K562 (cell line): Measurements from ENCODE around the gene TOMM40L. TPM values are rescaled to one million over a fixed set of nuclear protein-coding genes. Genes with fewer than 3 reads are reported as not detected.

Experiments
- ARNT ChIP-seq, 2 experiments: fragments of 450-650 bp; IDR thresholded peaks; 2 replicates each; pipeline ENCODE4 v1.6.1; 2016; ENCODE audit warnings: mild to moderate bottlenecking in 1 of 2
- ATF4 ChIP-seq: fragments of 450-650 bp; formaldehyde crosslinking; IDR thresholded peaks from 2 replicates; pipeline ENCODE4 v1.4.0; 2022; ENCODE audit warnings: mild to moderate bottlenecking, moderate library complexity
- CBX3 ChIP-seq, 2 experiments: IDR thresholded peaks; 1 replicate in 1 of 2; 2 replicates in 1 of 2; pipeline ENCODE4 v1.6.1; 2012; ENCODE audit warnings: inconsistent platforms in 2 of 2, low read length in 2 of 2, borderline replicate concordance in 1 of 2, control low read depth in 1 of 2
- CXXC5 ChIP-seq: fragments of 250-450 bp; sonication (Bioruptor Pico); IDR thresholded peaks from 2 replicates; pipeline ENCODE4 v1.8.0; 2022; ENCODE audit warnings: inconsistent platforms, mild to moderate bottlenecking, moderate library complexity
- DNMT1 ChIP-seq: fragments of 450-650 bp; IDR thresholded peaks from 2 replicates; pipeline ENCODE4 v1.6.1; 2016; ENCODE audit warnings: antibody characterized with exemption, mild to moderate bottlenecking
- E2F3 ChIP-seq: fragments of 250-450 bp; sonication (Bioruptor Pico); IDR thresholded peaks from 2 replicates; pipeline ENCODE4 v1.4.0; 2020; ENCODE audit warnings: mild to moderate bottlenecking
- FOXK1 ChIP-seq: sonication (generic); formaldehyde crosslinking; IDR thresholded peaks from 2 replicates; pipeline ENCODE4 v1.8.0; 2022; ENCODE audit warnings: missing genetic modification reagents, mild to moderate bottlenecking, borderline replicate concordance
- HNRNPL ChIP-seq: fragments of 200-400 bp; formaldehyde crosslinking; IDR thresholded peaks from 2 replicates; pipeline ENCODE4 v1.6.1; 2017; ENCODE audit warnings: low read depth, mild to moderate bottlenecking, low read length
- KDM4B ChIP-seq, 2 experiments: fragments of 450-650 bp in 1 of 2; sonication (generic) in 1 of 2; IDR thresholded peaks; 2 replicates each; pipeline ENCODE4 v1.6.1; 2016 to 2017; ENCODE audit warnings: borderline replicate concordance in 2 of 2, antibody characterized with exemption in 1 of 2, low read depth in 1 of 2, mild to moderate bottlenecking in 1 of 2
- MAFF ChIP-seq: IDR thresholded peaks from 2 replicates; pipeline ENCODE4 v1.6.1; 2012; ENCODE audit warnings: low read length, improper control_type of control experiment
- MEF2A ChIP-seq: IDR thresholded peaks from 2 replicates; pipeline ENCODE4 v1.6.1; 2011; ENCODE audit warnings: low read depth, mild to moderate bottlenecking, low read length, moderate library complexity; ENCODE audit not compliant: control insufficient read depth
- NFRKB ChIP-seq: fragments of 450-650 bp; IDR thresholded peaks from 2 replicates; pipeline ENCODE4 v1.6.1; 2016; ENCODE audit warnings: low read depth
- POLR2AphosphoS2 ChIP-seq: IDR thresholded peaks from 2 replicates; pipeline ENCODE4 v1.6.1; 2012; ENCODE audit warnings: low read length, improper control_type of control experiment
- RBM34 ChIP-seq: fragments of 200-400 bp; formaldehyde crosslinking; IDR thresholded peaks from 2 replicates; pipeline ENCODE4 v1.6.1; 2018; ENCODE audit warnings: low read length, borderline replicate concordance; ENCODE audit not compliant: insufficient read depth
- SAFB ChIP-seq: fragments of 200-400 bp; formaldehyde crosslinking; IDR thresholded peaks from 2 replicates; pipeline ENCODE4 v1.6.1; 2017; ENCODE audit warnings: low read depth, low read length, borderline replicate concordance
- SETDB1 ChIP-seq: IDR thresholded peaks from one replicate; pipeline ENCODE4 v1.6.1; 2012; ENCODE audit warnings: low read length, control low read depth, inconsistent platforms
- SIN3B ChIP-seq: fragments of 450-650 bp; IDR thresholded peaks from 2 replicates; pipeline ENCODE4 v1.6.1; 2017; ENCODE audit warnings: low read depth, mild to moderate bottlenecking, moderate library complexity
- STAT6 ChIP-seq: sonication (generic); formaldehyde crosslinking; IDR thresholded peaks from 2 replicates; pipeline ENCODE4 v1.8.1; 2023; ENCODE audit warnings: mild to moderate bottlenecking, missing genetic modification reagents
- TAF9B ChIP-seq: fragments of 450-650 bp; IDR thresholded peaks from 2 replicates; pipeline ENCODE4 v1.6.1; 2018; ENCODE audit warnings: mild to moderate bottlenecking; ENCODE audit not compliant: partially characterized antibody
- YY1 ChIP-seq, 3 experiments: IDR thresholded peaks; 2 replicates each; pipeline ENCODE4 v1.6.1; 2011; ENCODE audit warnings: low read length in 2 of 3, mild to moderate bottlenecking in 2 of 3, moderate library complexity in 2 of 3, borderline replicate concordance in 1 of 3, control low read depth in 1 of 3, low read depth in 1 of 3; ENCODE audit not compliant: insufficient read depth in 3 of 3, insufficient replicate concordance in 2 of 3, control insufficient read depth in 1 of 3, insufficient read length in 1 of 3; ENCODE audit errors: extremely low read depth in 1 of 3
- ZBTB8A ChIP-seq: fragments of 450-650 bp; IDR thresholded peaks from 2 replicates; pipeline ENCODE4 v1.6.1; 2018; ENCODE audit warnings: mild to moderate bottlenecking, moderate library complexity; ENCODE audit not compliant: partially characterized antibody
- ZC3H8 ChIP-seq: fragments of 450-650 bp; IDR thresholded peaks from 2 replicates; pipeline ENCODE4 v1.6.1; 2017
- ZNF239 ChIP-seq: fragments of 250-450 bp; sonication (Bioruptor Pico); IDR thresholded peaks from 2 replicates; pipeline ENCODE4 v1.4.0; 2020; ENCODE audit warnings: mild to moderate bottlenecking
- ZNF354B ChIP-seq: fragments of 250-450 bp; sonication (Bioruptor Pico); IDR thresholded peaks from 2 replicates; pipeline ENCODE4 v1.4.0; 2020
- ZNF696 ChIP-seq: fragments of 250-450 bp; sonication (Bioruptor Pico); conservative IDR thresholded peaks from 2 replicates; pipeline ENCODE4 v1.4.0; 2020; ENCODE audit warnings: mild to moderate bottlenecking, moderate library complexity
- ZNF717 ChIP-seq: fragments of 250-450 bp; sonication (Bioruptor Pico); IDR thresholded peaks from 2 replicates; pipeline ENCODE4 v1.5.0; 2021
- ZNF780A ChIP-seq: fragments of 250-450 bp; sonication (Bioruptor Pico); IDR thresholded peaks from 2 replicates; pipeline ENCODE4 v1.5.0; 2021; ENCODE audit warnings: mild to moderate bottlenecking
- polyA plus RNA-seq, 8 experiments: library from polyadenylated mRNA; depleted of rRNA in 4 of 8; stranded (reverse) in 5 of 8; unstranded in 3 of 8; fragments of >200 nt; fragmentation: Nextera tagmentation in 2 of 8; fragmentation: Illumina TruSeq in 1 of 8; extraction: Ambion mirVana in 2 of 8; extraction: Trizol in 1 of 8; gene quantifications; 2 replicates each; pipeline versions ENCODE4 v1.2.1 to v1.2.3, GENCODE V29; 2011 to 2014; ENCODE audit warnings: inconsistent platforms in 1 of 8, missing spikeins in 1 of 8
- total RNA-seq, 7 experiments: library from RNA; depleted of rRNA in 6 of 7; stranded (reverse); fragments of >200 nt in 6 of 7; fragmentation: Illumina TruSeq in 2 of 7; extraction: Trizol in 2 of 7; gene quantifications; 2 replicates each; pipeline versions ENCODE4 v1.2.1 to v1.2.3, GENCODE V29; 2011 to 2021; ENCODE audit warnings: low replicate concordance in 1 of 7

Gene TOMM40L
- total and polyA plus RNA-seq, 9 of the 15 experiments (the other 6 are each of a cell fraction or from before 2014, with no cell fraction given): 9.6 to 33.6 (median 25.2) TPM

GRCh38 chr1:161201836-161202712, 23.8 kb upstream of the TOMM40L start, which contains the start of gene NDUFS2 (continued):
- TF ChIP-seq CXXC5 (CRISPR knock-in tag): peak; percentile 87
- 0 out of 2 replicates have a peak, but pooled peaks have one; percentile 34 for TF ChIP-seq ZNF239
- peak; percentile 99 to 100 (median 100) for TF ChIP-seq YY1 (IDR thresholded peaks at IDR 0.05; ENCODE audit: borderline replicate concordance in 1 of 3, control insufficient read depth in 1 of 3, extremely low read depth in 1 of 3, insufficient read depth in 3 of 3, insufficient read length in 1 of 3, insufficient replicate concordance in 2 of 3, low read depth in 1 of 3, low read length in 2 of 3)
- TF ChIP-seq ZC3H8: no peak
- TF ChIP-seq E2F3 (CRISPR knock-in tag): peak; percentile 70; the same call in 1 of the 2 replicates
- no peak for TF ChIP-seq ZNF717 (CRISPR knock-in tag)
- TF ChIP-seq STAT6 (CRISPR knock-in tag): no peak
- TF ChIP-seq ZNF696: no peak
- no peak for TF ChIP-seq SAFB
- TF ChIP-seq MEF2A: no peak
- peak in 1 of 2 experiments; percentile 76; a peak in 1 of 4 replicates for TF ChIP-seq KDM4B (IDR thresholded peaks at IDR 0.05; ENCODE audit: borderline replicate concordance in 2 of 2, low read depth in 1 of 2)
- TF ChIP-seq MAFF: no peak
- no peak; the same call in 1 of the 2 replicates for TF ChIP-seq ATF4 (CRISPR knock-in tag)
- TF ChIP-seq DNMT1: 0 out of 2 replicates have a peak, but pooled peaks have one; percentile 75
- TF ChIP-seq ARNT (IDR thresholded peaks at IDR 0.05): no peak
- TF ChIP-seq HNRNPL: no peak
- TF ChIP-seq ZNF354B: no peak
- no peak for TF ChIP-seq ZNF780A
- TF ChIP-seq ZBTB8A: no peak
- no peak for TF ChIP-seq CBX3 (IDR thresholded peaks at IDR 0.05; ENCODE audit: borderline replicate concordance in 1 of 2, low read length in 2 of 2)
- peak; percentile 98 for TF ChIP-seq TAF9B
- TF ChIP-seq NFRKB: peak; percentile 94; the same call in 1 of the 2 replicates
- peak; percentile 80 for TF ChIP-seq SIN3B
- TF ChIP-seq RBM34: no peak
- peak; percentile 56 for TF ChIP-seq SETDB1
- TF ChIP-seq FOXK1 (CRISPR knock-in tag): no peak
- TF ChIP-seq POLR2AphosphoS2: no peak
